ENCODE measurements around the gene PDK4. TPM values are rescaled to one million over a fixed set of nuclear protein-coding genes. Genes with fewer than 3 reads are reported as not detected.

PDK4 gene
- total RNA-seq, 1 donor from 2014 or later: 0.53 TPM

DNA sequence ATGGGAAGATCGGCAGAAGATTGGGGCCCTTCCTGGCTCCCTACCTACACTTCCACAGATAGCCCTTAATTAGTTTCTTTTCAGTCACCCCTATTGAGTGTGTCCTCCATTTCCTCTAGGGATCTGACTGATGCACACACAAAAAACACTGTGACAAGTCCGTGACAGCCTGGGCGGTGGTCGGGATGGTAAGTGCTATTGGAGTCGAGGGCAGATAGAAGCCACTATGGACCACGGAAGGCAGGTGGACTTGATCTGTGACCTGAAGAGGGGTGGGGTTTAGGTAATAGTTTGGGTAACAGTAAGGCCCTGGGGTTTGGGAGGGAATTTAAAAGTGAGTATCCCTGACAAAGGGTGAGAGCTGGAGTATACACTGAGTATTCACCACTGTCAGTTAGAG is 53.0 kb downstream of the PDK4 start:
- no peak overlapping the region for H3K4me3 ChIP-seq (ENCODE audit: low read depth, low read length)
- TF ChIP-seq, protein P1, sequence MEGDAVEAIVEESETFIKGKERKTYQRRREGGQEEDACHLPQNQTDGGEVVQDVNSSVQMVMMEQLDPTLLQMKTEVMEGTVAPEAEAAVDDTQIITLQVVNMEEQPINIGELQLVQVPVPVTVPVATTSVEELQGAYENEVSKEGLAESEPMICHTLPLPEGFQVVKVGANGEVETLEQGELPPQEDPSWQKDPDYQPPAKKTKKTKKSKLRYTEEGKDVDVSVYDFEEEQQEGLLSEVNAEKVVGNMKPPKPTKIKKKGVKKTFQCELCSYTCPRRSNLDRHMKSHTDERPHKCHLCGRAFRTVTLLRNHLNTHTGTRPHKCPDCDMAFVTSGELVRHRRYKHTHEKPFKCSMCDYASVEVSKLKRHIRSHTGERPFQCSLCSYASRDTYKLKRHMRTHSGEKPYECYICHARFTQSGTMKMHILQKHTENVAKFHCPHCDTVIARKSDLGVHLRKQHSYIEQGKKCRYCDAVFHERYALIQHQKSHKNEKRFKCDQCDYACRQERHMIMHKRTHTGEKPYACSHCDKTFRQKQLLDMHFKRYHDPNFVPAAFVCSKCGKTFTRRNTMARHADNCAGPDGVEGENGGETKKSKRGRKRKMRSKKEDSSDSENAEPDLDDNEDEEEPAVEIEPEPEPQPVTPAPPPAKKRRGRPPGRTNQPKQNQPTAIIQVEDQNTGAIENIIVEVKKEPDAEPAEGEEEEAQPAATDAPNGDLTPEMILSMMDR (IDR thresholded peaks at IDR 0.05; ENCODE audit: insufficient read depth, low read length, severe bottlenecking): no peak
- no peaks in the 10 kb centered on the region for H3K36me3 ChIP-seq (ENCODE audit: control insufficient read depth, insufficient read depth, low read length)
- DNase-seq (ENCODE audit: low read depth): no peak
- peaks cover under 1% of the 10 kb centered on the region for H3K27me3 ChIP-seq (ENCODE audit: control insufficient read depth, insufficient read depth, low read length)
- no peak for FAIRE-seq

DNA sequence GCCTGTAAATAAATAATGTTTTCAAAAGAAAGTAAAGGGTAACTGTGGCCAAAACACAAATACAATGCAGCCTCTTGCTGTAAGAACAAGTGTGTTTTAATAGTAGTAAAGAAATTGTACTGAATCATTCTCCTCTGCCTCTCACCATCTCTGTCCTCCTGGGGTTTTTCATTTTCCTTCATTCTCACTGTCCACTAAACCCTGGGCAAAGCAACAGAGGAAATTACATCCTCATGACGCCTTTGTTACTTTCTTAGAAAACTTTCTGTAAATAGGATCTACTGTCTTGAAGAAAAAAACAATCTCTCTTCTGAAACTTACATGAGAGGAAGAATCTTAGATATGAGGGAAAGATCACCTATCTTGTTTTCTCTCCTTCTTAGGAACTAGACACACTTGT is 56.0 kb downstream of the PDK4 start:
- no peak for FAIRE-seq
- TF ChIP-seq, protein P1 (IDR thresholded peaks at IDR 0.05; ENCODE audit: insufficient read depth, low read length, severe bottlenecking): no peak

GRCh38 chr7:95539426-95539825 is 56.9 kb downstream of the PDK4 start:
- H3K4me3 ChIP-seq (ENCODE audit: low read depth, low read length): no peak overlapping the region
- no peak for FAIRE-seq
- no peaks in the 10 kb centered on the region for H3K36me3 ChIP-seq (ENCODE audit: control insufficient read depth, insufficient read depth, low read length)
- DNase-seq (ENCODE audit: low read depth): no peak
- TF ChIP-seq, protein P1 (IDR thresholded peaks at IDR 0.05; ENCODE audit: insufficient read depth, low read length, severe bottlenecking): no peak
- H3K27me3 ChIP-seq (ENCODE audit: control insufficient read depth, insufficient read depth, low read length): peaks cover 5% of the 10 kb centered on the region

More for the DNA sequence above, 56.0 kb downstream of the PDK4 start:
- Histone ChIP-seq H3K4me3 (ENCODE audit: low read depth, low read length) (no peak overlapping the region), H3K36me3 (ENCODE audit: control insufficient read depth, insufficient read depth, low read length) (no peaks in the 10 kb centered on the region), H3K27me3 (ENCODE audit: control insufficient read depth, insufficient read depth, low read length) (peaks cover 1% of the 10 kb centered on the region)
- DNase-seq (ENCODE audit: low read depth): no peak

GRCh38 chr7:95537468-95537867 is 58.8 kb downstream of the PDK4 start:
- H3K27me3 ChIP-seq (ENCODE audit: control insufficient read depth, insufficient read depth, low read length): peaks cover 5% of the 10 kb centered on the region
- no peak for DNase-seq (ENCODE audit: low read depth)
- FAIRE-seq: no peak
- no peaks in the 10 kb centered on the region for H3K36me3 ChIP-seq (ENCODE audit: control insufficient read depth, insufficient read depth, low read length)
- TF ChIP-seq, protein P1 (IDR thresholded peaks at IDR 0.05; ENCODE audit: insufficient read depth, low read length, severe bottlenecking): no peak
- no peak overlapping the region for H3K4me3 ChIP-seq (ENCODE audit: low read depth, low read length)

DNA sequence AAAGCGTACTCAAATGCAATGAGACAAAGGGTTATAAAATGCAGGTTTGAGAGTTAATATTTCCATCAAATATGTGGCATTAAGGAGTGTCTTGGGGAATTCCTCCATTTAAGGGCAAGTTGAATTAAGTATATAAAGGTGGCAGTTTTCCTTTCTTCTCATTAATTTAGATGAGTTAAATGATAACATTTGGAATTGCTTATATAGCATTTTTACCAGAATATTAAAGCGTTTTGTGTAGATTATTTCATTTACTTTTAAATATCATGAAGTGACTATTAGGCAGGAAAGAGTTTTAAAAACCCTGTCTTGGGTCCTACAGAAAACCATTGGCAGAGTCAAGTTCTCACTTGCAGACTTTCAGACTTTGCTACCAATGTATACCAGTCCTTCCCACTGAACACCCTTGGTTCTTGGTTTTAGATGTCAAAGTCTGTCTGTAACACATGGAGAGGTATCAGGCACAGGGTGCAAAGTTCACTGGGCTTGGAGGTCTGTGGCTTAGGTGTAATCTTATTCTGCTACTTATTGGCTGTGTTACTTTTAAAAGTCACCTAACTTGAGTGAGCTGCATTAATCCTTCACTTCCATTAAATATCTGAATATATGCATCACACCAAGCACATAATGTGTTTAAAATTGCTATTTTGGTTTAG is 59.5 kb downstream of the PDK4 start:
- FAIRE-seq (no peak), DNase-seq (ENCODE audit: low read depth) (no peak)
- TF ChIP-seq, protein P1 (IDR thresholded peaks at IDR 0.05; ENCODE audit: insufficient read depth, low read length, severe bottlenecking): no peak
- no peak overlapping the region for H3K4me3 ChIP-seq (ENCODE audit: low read depth, low read length)
- H3K27me3 ChIP-seq (ENCODE audit: control insufficient read depth, insufficient read depth, low read length): peaks cover 5% of the 10 kb centered on the region
- no peaks in the 10 kb centered on the region for H3K36me3 ChIP-seq (ENCODE audit: control insufficient read depth, insufficient read depth, low read length)

GRCh38 chr7:95535662-95536061 is 60.7 kb downstream of the PDK4 start:
- TF ChIP-seq, protein P1 (IDR thresholded peaks at IDR 0.05; ENCODE audit: insufficient read depth, low read length, severe bottlenecking): no peak
- no peak overlapping the region for H3K4me3 ChIP-seq (ENCODE audit: low read depth, low read length)
- H3K27me3 ChIP-seq (ENCODE audit: control insufficient read depth, insufficient read depth, low read length): peaks cover 5% of the 10 kb centered on the region
- no peak for FAIRE-seq
- DNase-seq (ENCODE audit: low read depth): no peak
- no peaks in the 10 kb centered on the region for H3K36me3 ChIP-seq (ENCODE audit: control insufficient read depth, insufficient read depth, low read length)
